SU-DHL-6 (cell line): ENCODE data around the gene ITFG1.

Source experiments
- CTCF ChIP-seq: fragments of 200-600 bp; sonication (generic); IDR thresholded peaks from one replicate; pipeline ENCODE4 v1.5.1; 2017; ENCODE audit warnings: antibody characterized with exemption, mild to moderate bottlenecking, low read length, moderate library complexity; ENCODE audit not compliant: insufficient read depth, poor library complexity, severe bottlenecking
- EZH2phosphoT487 ChIP-seq: fragments of 200-600 bp; sonication (generic), shearing (Covaris generic); conservative IDR thresholded peaks from 2 replicates; pipeline ENCODE4 v1.6.1; 2018; ENCODE audit warnings: mild to moderate bottlenecking, antibody characterized with exemption, low read length, moderate library complexity, mixed read lengths

- no peak for TF ChIP-seq CTCF
- TF ChIP-seq EZH2phosphoT487 = no peak
These were observed 11.9 kb downstream of the ITFG1 start for GRCh38 chr16:47448830-47449575.
